Astrocyte (in vitro differentiated cells and primary cell): Measurements from ENCODE around the gene CHIC2.

ENCODE experiments used
- EZH2 ChIP-seq: IDR thresholded peaks from 2 replicates; pipeline ENCODE4 v1.6.1; 2012; ENCODE audit warnings: mild to moderate bottlenecking, low read length, inconsistent platforms; ENCODE audit not compliant: insufficient read depth
- TF ChIP-seq, protein P1 (sequence below): IDR thresholded peaks from 2 replicates; pipeline ENCODE4 v1.5.1; 2011; ENCODE audit warnings: low read depth, mild to moderate bottlenecking, inconsistent platforms, low read length, moderate library complexity; ENCODE audit not compliant: insufficient read depth

DNA sequence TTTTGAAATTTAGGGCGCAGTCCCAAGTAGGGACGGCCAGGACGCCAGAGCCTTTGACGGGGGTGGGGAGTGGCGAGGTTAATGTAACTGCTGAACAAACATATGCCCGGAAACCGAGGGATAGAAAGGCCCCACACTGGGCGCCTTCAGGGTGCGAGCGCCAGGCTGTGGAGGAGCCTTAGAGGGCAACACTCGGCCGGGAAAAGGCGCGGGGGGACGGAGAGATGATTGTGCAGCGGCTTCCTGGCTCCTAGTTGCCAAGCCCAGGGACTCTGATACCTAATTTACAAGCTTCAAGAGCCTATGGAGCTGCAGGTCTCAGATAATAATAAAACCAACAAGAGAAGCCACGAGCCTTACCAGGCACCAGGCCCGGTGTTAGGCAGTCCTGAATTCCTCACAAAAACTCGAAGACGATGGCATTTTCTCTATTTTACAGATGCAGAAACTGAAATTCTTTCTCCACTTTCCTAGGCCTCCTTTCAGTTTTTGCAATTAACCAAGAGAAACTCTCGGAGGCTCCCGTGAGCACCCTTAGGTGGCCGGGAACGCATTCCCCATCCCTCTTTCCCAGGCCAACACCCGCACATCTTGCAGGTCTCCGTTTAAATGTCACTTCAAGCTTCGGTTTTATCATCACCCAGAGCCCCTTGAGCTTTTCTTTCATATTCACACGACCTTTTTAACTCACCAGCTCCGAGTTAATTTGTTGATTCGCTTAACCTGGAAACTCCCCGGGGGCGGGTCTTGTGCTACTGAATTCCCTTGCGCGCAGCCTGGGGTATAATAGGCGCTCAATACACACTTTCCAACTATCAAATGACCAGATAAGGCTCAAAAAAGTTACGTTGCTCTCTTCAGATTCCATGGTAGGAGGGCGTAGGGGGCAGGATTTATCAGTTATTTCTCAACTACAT lies 29.2 kb upstream of the CHIC2 start:
- TF ChIP-seq, protein P1, sequence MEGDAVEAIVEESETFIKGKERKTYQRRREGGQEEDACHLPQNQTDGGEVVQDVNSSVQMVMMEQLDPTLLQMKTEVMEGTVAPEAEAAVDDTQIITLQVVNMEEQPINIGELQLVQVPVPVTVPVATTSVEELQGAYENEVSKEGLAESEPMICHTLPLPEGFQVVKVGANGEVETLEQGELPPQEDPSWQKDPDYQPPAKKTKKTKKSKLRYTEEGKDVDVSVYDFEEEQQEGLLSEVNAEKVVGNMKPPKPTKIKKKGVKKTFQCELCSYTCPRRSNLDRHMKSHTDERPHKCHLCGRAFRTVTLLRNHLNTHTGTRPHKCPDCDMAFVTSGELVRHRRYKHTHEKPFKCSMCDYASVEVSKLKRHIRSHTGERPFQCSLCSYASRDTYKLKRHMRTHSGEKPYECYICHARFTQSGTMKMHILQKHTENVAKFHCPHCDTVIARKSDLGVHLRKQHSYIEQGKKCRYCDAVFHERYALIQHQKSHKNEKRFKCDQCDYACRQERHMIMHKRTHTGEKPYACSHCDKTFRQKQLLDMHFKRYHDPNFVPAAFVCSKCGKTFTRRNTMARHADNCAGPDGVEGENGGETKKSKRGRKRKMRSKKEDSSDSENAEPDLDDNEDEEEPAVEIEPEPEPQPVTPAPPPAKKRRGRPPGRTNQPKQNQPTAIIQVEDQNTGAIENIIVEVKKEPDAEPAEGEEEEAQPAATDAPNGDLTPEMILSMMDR: no peak
- TF ChIP-seq EZH2: peak; percentile 9
